Neural cell (in vitro differentiated cells): ENCODE measurements around the gene PDGFB. TPM values are rescaled to one million over a fixed set of nuclear protein-coding genes. Genes with fewer than 3 reads are reported as not detected.

ENCODE experiments used
- H2AFZ ChIP-seq: fragments of 200-600, 300-800 bp; sonication (generic), shearing (Covaris generic); 2 replicates; pipeline ENCODE4 v1.6.0; 2014; ENCODE audit warnings: low read depth, mild to moderate bottlenecking, antibody characterized with exemption, low read length, moderate library complexity
- H3F3A ChIP-seq: fragments of 200-600 bp; shearing (Covaris generic); 2 replicates; pipeline ENCODE4 v1.6.1; 2016; ENCODE audit warnings: mild to moderate bottlenecking, moderate library complexity, mixed read lengths, antibody characterized with exemption, low read length; ENCODE audit not compliant: insufficient read depth, poor library complexity, severe bottlenecking
- H3K27ac ChIP-seq: fragments of 200-600, 300-800 bp; sonication (generic), shearing (Covaris generic); 2 replicates; pipeline ENCODE4 v1.5.1; 2014; ENCODE audit warnings: mild to moderate bottlenecking, low read length, moderate library complexity
- H3K27me3 ChIP-seq: fragments of 300-800, 200-600 bp; sonication (generic), shearing (Covaris generic); 2 replicates; pipeline ENCODE4 v1.6.0; 2014; ENCODE audit warnings: mild to moderate bottlenecking, low read depth, low read length, moderate library complexity; ENCODE audit not compliant: insufficient read depth
- H3K36me3 ChIP-seq: fragments of 300-800, 200-600 bp; sonication (generic), shearing (Covaris generic); 2 replicates; pipeline ENCODE4 v1.5.1; 2014; ENCODE audit warnings: mild to moderate bottlenecking, antibody characterized with exemption, low read length, moderate library complexity; ENCODE audit not compliant: insufficient read depth
- H3K4me2 ChIP-seq: fragments of 300-800, 200-600 bp; sonication (generic), shearing (Covaris generic); 2 replicates; pipeline ENCODE4 v1.6.0; 2014; ENCODE audit warnings: mild to moderate bottlenecking, low read length
- H3K4me3 ChIP-seq: fragments of 300-800, 200-600 bp; sonication (generic), shearing (Covaris generic); 2 replicates; pipeline ENCODE4 v1.5.1; 2014; ENCODE audit warnings: mild to moderate bottlenecking, low read length, moderate library complexity
- H3K79me2 ChIP-seq: fragments of 200-600 bp; shearing (Covaris generic); replicated peaks from 2 replicates; pipeline ENCODE4 v1.6.0; 2014; ENCODE audit warnings: mild to moderate bottlenecking, low read length, moderate library complexity; ENCODE audit not compliant: insufficient read depth
- H3K9ac ChIP-seq: fragments of 300-800, 200-600 bp; sonication (generic), shearing (Covaris generic); 2 replicates; pipeline ENCODE4 v1.6.1; 2016; ENCODE audit warnings: mild to moderate bottlenecking, low read length, mixed read lengths
- H3K9me2 ChIP-seq: fragments of 200-600 bp; shearing (Covaris generic); 2 replicates; pipeline ENCODE4 v1.6.1; 2016; ENCODE audit warnings: mild to moderate bottlenecking, low read length, mixed read lengths; ENCODE audit not compliant: insufficient read depth
- H3K9me3 ChIP-seq: fragments of 200-600, 300-800 bp; sonication (generic), shearing (Covaris generic); 2 replicates; pipeline ENCODE4 v1.6.1; 2016; ENCODE audit warnings: mild to moderate bottlenecking, mixed run types, low read length, moderate library complexity, mixed read lengths
- H4K20me1 ChIP-seq: fragments of 200-600 bp; shearing (Covaris generic); 2 replicates; pipeline ENCODE4 v1.6.1; 2016; ENCODE audit warnings: mild to moderate bottlenecking, mixed run types; ENCODE audit not compliant: insufficient read depth
- EP300 ChIP-seq: fragments of 450-650 bp; conservative IDR thresholded peaks from 2 replicates; pipeline ENCODE4 v1.6.1; 2014; ENCODE audit warnings: antibody characterized with exemption, mild to moderate bottlenecking, moderate library complexity; ENCODE audit not compliant: poor library complexity, severe bottlenecking
- EZH2 ChIP-seq: fragments of 200-600, 300-800 bp; shearing (Covaris generic), sonication (generic); IDR thresholded peaks from 2 replicates; pipeline ENCODE4 v1.6.1; 2014; ENCODE audit warnings: antibody characterized with exemption, low read length, borderline replicate concordance, mild to moderate bottlenecking; ENCODE audit not compliant: insufficient read depth, poor library complexity, severe bottlenecking
- MXI1 ChIP-seq: fragments of 450-650 bp; conservative IDR thresholded peaks from 2 replicates; pipeline ENCODE4 v1.6.1; 2014; ENCODE audit warnings: antibody characterized with exemption, mild to moderate bottlenecking; ENCODE audit not compliant: poor library complexity, severe bottlenecking
- POLR2AphosphoS5 ChIP-seq: IDR thresholded peaks from 2 replicates; pipeline ENCODE4 v1.6.1; 2012
- RAD21 ChIP-seq: fragments of 450-650 bp; conservative IDR thresholded peaks from 2 replicates; pipeline ENCODE4 v1.6.1; 2014; ENCODE audit warnings: antibody characterized with exemption, mild to moderate bottlenecking, moderate library complexity
- SMC3 ChIP-seq: fragments of 450-650 bp; conservative IDR thresholded peaks from 2 replicates; pipeline ENCODE4 v1.6.1; 2014; ENCODE audit warnings: antibody characterized with exemption, mild to moderate bottlenecking, moderate library complexity; ENCODE audit not compliant: poor library complexity
- TAF1 ChIP-seq: IDR thresholded peaks from 2 replicates; pipeline ENCODE4 v1.6.1; 2012; ENCODE audit warnings: low read depth
- polyA plus RNA-seq: library from polyadenylated mRNA; depleted of rRNA; stranded (reverse); fragments of >200 nt; gene quantifications from 2 replicates; pipeline ENCODE4 v1.2.3, GENCODE V29; 2014
- TF ChIP-seq, protein P1 (sequence below): IDR thresholded peaks from 2 replicates; pipeline ENCODE4 v1.6.1; 2012; ENCODE audit warnings: borderline replicate concordance
- TF ChIP-seq, protein P2 (sequence below): fragments of 450-650 bp; IDR thresholded peaks from 2 replicates; pipeline ENCODE4 v1.5.1; 2014; ENCODE audit warnings: antibody characterized with exemption, mild to moderate bottlenecking, moderate library complexity; ENCODE audit not compliant: poor library complexity, severe bottlenecking

The PDGFB gene
- polyA plus RNA-seq, 1 donor from 2014 or later = 0.61 TPM

DNA sequence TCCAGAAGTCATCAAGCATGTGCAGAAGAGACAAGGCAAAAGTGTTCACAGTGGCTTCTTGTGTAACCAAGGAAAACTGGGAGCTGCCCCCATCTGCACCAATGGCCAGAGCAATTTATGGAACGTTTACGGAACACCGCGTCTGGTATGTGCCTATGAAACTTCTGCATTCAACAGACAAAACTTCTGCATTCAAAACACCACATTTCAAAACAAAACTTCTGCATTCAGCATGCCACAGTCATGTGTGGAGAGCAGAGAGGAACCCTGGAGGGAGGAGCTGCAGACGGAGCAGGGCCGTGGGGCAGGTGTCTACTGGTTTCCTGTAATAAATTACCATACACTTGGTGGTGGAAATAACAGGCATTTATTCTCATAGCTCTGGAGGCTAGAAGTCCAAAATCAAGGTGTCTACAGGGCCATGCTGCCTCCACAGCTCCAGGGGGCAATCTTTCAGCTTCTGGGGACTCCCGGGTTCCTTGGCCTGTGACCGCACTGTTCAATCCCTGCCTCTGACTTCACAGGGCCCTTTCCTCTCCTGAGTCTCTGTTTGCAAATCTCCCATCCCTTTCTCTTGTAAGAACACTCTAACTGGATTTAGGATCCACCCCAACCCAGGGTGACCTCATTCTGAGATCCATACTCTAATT is 42.4 kb upstream of the PDGFB start:
- H3K4me2 ChIP-seq = no peak overlapping the region
- H4K20me1 ChIP-seq = no peaks in the 10 kb centered on the region
- no peaks in the 10 kb centered on the region for H3K9me2 ChIP-seq
- no peaks in the 10 kb centered on the region for H3K79me2 ChIP-seq
- H3K27ac ChIP-seq = no peak overlapping the region
- H3K9me3 ChIP-seq = no peaks in the 10 kb centered on the region
- TF ChIP-seq EZH2 (no peak), RAD21 (no peak), SMC3 (no peak)
- TF ChIP-seq, protein P1, sequence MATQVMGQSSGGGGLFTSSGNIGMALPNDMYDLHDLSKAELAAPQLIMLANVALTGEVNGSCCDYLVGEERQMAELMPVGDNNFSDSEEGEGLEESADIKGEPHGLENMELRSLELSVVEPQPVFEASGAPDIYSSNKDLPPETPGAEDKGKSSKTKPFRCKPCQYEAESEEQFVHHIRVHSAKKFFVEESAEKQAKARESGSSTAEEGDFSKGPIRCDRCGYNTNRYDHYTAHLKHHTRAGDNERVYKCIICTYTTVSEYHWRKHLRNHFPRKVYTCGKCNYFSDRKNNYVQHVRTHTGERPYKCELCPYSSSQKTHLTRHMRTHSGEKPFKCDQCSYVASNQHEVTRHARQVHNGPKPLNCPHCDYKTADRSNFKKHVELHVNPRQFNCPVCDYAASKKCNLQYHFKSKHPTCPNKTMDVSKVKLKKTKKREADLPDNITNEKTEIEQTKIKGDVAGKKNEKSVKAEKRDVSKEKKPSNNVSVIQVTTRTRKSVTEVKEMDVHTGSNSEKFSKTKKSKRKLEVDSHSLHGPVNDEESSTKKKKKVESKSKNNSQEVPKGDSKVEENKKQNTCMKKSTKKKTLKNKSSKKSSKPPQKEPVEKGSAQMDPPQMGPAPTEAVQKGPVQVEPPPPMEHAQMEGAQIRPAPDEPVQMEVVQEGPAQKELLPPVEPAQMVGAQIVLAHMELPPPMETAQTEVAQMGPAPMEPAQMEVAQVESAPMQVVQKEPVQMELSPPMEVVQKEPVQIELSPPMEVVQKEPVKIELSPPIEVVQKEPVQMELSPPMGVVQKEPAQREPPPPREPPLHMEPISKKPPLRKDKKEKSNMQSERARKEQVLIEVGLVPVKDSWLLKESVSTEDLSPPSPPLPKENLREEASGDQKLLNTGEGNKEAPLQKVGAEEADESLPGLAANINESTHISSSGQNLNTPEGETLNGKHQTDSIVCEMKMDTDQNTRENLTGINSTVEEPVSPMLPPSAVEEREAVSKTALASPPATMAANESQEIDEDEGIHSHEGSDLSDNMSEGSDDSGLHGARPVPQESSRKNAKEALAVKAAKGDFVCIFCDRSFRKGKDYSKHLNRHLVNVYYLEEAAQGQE = no peak
- TF ChIP-seq, protein P2, sequence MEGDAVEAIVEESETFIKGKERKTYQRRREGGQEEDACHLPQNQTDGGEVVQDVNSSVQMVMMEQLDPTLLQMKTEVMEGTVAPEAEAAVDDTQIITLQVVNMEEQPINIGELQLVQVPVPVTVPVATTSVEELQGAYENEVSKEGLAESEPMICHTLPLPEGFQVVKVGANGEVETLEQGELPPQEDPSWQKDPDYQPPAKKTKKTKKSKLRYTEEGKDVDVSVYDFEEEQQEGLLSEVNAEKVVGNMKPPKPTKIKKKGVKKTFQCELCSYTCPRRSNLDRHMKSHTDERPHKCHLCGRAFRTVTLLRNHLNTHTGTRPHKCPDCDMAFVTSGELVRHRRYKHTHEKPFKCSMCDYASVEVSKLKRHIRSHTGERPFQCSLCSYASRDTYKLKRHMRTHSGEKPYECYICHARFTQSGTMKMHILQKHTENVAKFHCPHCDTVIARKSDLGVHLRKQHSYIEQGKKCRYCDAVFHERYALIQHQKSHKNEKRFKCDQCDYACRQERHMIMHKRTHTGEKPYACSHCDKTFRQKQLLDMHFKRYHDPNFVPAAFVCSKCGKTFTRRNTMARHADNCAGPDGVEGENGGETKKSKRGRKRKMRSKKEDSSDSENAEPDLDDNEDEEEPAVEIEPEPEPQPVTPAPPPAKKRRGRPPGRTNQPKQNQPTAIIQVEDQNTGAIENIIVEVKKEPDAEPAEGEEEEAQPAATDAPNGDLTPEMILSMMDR = no peak
- no peak overlapping the region for H2AFZ ChIP-seq
- H3K9ac ChIP-seq = no peak overlapping the region
- no peaks in the 10 kb centered on the region for H3K36me3 ChIP-seq
- no peaks in the 10 kb centered on the region for H3K27me3 ChIP-seq
- H3K4me3 ChIP-seq = no peak overlapping the region
- H3F3A ChIP-seq = no peaks in the 10 kb centered on the region

DNA sequence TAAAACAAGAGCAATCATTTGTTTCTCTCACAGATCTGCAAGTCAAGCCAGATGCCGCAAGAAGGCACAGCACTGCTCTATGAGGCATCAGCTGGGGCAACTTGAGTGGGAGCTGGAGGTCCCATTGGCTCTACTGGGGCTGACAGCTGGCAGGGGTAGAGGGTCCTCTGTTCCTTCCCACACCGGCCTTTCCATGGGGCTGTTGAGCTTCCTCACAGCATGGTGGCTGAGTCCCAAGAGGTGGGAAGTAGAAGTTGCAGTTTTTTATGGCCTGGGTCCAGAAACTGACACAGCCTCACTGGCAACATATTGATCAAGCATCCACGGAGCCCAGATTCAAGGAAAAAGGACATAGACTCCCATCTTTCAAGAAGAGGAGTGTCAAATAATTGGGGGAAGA is 40.2 kb upstream of the PDGFB start:
- no peak overlapping the region for H3K4me3 ChIP-seq
- no peaks in the 10 kb centered on the region for H3F3A ChIP-seq
- no peak overlapping the region for H2AFZ ChIP-seq
- no peaks in the 10 kb centered on the region for H3K79me2 ChIP-seq
- H3K9me3 ChIP-seq = no peaks in the 10 kb centered on the region
- H4K20me1 ChIP-seq = no peaks in the 10 kb centered on the region
- H3K4me2 ChIP-seq = no peak overlapping the region
- H3K27ac ChIP-seq = no peak overlapping the region
- TF ChIP-seq, protein P2 = no peak
- TF ChIP-seq SMC3 = no peak
- no peak for TF ChIP-seq EZH2
- no peak for TF ChIP-seq RAD21
- TF ChIP-seq, protein P1 = no peak
- no peak for TF ChIP-seq POLR2AphosphoS5
- TF ChIP-seq EP300 = no peak
- no peak for TF ChIP-seq TAF1
- no peak for TF ChIP-seq MXI1
- H3K27me3 ChIP-seq = no peaks in the 10 kb centered on the region
- no peaks in the 10 kb centered on the region for H3K36me3 ChIP-seq
- no peak overlapping the region for H3K9ac ChIP-seq
- no peaks in the 10 kb centered on the region for H3K9me2 ChIP-seq
